ENCODE results near the gene CLDN20. TPM values are rescaled to one million over a fixed set of nuclear protein-coding genes. Genes with fewer than 3 reads are reported as not detected.

Gene CLDN20
- total RNA-seq, 4 donors from 2014 or later = not detected

DNA sequence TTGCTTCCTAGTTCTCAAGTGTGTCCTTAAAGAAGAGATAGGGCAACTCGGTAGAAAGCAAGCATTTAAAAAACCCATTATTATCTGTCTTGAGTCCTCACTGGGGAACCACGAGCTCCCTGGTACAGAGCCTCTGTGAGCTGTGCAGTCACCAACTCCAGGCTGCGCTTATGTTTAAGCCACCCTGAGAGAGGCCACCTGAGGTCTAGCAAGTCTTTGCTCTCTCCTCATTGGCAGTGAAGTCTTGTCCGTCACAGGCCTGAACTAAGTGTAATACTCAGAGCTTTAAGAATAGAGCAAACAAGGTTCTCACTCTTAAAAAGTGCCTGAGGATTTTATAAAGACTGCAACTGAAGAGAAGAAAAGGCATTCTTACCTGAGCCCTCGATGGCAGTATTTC lies 3.9 kb upstream of the CLDN20 start:
- H3K27me3 ChIP-seq = no peaks in the 10 kb centered on the region
- peaks cover 0 to 2% (median 0%) of the 10 kb centered on the region in 4 donors for H3K4me1 ChIP-seq
- H3K27ac ChIP-seq (replicated peaks in 1 of 4) = no peak overlapping the region
- intact Hi-C loops (cut with DNase I) = no loop called here
- no peaks in the 10 kb centered on the region for H3K9me3 ChIP-seq
- 90% methylated on average over 5 of the region's 5 CpGs for WGBS
- H3K36me3 ChIP-seq = peaks cover 6 to 57% (median 28%) of the 10 kb centered on the region in 4 donors
- TF ChIP-seq CTCF (IDR thresholded peaks at IDR 0.05) (no peak), POLR2A (IDR thresholded peaks at IDR 0.05; ENCODE audit: low read depth) (no peak), POLR2AphosphoS5 (IDR thresholded peaks at IDR 0.05) (no peak), EP300 (IDR thresholded peaks at IDR 0.05) (no peak)
- no peak for DNase-seq (ENCODE audit: extremely low spot score)
- H3K4me3 ChIP-seq = no peak overlapping the region

DNA sequence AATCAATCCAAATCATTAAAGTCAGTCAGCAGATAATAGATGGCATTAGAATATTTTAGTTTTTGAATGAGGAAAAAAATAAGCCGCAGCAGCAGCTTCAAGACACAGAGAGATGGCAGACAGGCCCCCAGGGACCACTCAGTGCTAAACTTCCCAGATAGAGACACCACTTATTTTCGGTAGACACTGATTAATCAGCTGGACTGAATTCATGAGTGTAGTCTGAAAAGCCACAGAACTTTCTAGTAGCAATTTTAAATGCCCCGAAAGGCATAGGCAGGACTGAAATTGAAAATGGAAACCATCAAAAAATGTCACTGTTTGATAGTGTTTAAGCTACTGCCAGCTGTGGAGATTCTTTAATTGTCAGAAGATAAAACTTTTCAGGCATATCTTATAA lies 3.1 kb upstream of the CLDN20 start:
- no peak overlapping the region for H3K4me3 ChIP-seq
- H3K27me3 ChIP-seq = no peaks in the 10 kb centered on the region
- 51% methylated on average over 3 of the region's 3 CpGs for WGBS
- intact Hi-C loops (cut with DNase I) = no loop called here
- H3K27ac ChIP-seq (replicated peaks in 1 of 4) = no peak overlapping the region
- TF ChIP-seq POLR2A (IDR thresholded peaks at IDR 0.05; ENCODE audit: low read depth) (no peak), POLR2AphosphoS5 (IDR thresholded peaks at IDR 0.05) (no peak), EP300 (IDR thresholded peaks at IDR 0.05) (no peak), CTCF (IDR thresholded peaks at IDR 0.05) (no peak)
- peaks cover 0 to 4% (median 0%) of the 10 kb centered on the region in 4 donors for H3K4me1 ChIP-seq
- H3K9me3 ChIP-seq = no peaks in the 10 kb centered on the region
- H3K36me3 ChIP-seq = peaks cover 6 to 50% (median 25%) of the 10 kb centered on the region in 4 donors
- DNase-seq (ENCODE audit: extremely low spot score) = no peak

DNA sequence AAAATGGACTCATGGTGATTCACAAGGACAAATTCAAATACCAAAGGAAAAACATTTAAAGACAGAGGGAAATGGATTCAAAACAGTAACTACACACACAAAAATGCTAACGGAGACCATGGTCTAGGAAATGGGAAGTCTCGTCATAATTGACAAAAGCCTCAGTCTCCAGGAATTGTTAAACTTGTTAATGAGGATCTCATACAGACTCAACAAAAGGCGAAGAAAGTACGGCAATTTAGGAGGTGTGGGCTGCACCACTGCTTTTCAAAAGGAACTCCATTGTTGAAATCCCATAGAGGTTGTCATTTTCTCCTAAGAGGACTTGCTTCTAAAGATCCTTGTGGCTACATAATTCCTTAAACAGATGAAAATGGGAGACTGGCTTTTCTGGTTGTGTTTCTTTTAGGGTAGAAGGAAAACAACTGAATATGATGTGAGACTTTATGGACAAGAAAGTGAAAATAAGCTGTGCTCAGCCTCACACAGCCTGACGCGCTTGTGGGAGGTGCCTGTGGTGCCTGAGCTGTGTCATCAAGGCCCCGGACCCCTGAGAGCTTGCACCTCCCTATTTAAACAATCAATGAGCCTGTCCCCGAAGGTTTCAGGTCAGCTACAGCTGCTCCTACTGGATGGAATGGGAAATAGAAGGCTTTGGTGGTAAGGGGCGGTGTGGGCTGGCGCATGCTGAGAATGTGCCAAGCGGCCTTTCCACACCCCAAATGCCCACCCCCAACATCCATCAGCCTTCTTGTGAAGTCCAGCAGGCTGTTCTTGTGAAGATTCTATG lies 2.5 kb upstream of the CLDN20 start:
- Histone ChIP-seq H3K4me1 (peaks cover 0 to 4% (median 0%) of the 10 kb centered on the region in 4 donors), H3K4me3 (no peak overlapping the region), H3K9me3 (no peaks in the 10 kb centered on the region), H3K27me3 (no peaks in the 10 kb centered on the region), H3K36me3 (peaks cover 6 to 43% (median 20%) of the 10 kb centered on the region in 4 donors), H3K27ac (replicated peaks in 1 of 4) (no peak overlapping the region)
- no peak for TF ChIP-seq POLR2AphosphoS5 (IDR thresholded peaks at IDR 0.05)
- TF ChIP-seq EP300 (IDR thresholded peaks at IDR 0.05) = no peak
- no peak for TF ChIP-seq CTCF (IDR thresholded peaks at IDR 0.05)
- TF ChIP-seq POLR2A (IDR thresholded peaks at IDR 0.05; ENCODE audit: low read depth) = no peak
- no peak for DNase-seq (ENCODE audit: extremely low spot score)
- WGBS = 92% methylated on average over 11 of the region's 11 CpGs
- intact Hi-C loops (cut with DNase I) = no loop called here

DNA sequence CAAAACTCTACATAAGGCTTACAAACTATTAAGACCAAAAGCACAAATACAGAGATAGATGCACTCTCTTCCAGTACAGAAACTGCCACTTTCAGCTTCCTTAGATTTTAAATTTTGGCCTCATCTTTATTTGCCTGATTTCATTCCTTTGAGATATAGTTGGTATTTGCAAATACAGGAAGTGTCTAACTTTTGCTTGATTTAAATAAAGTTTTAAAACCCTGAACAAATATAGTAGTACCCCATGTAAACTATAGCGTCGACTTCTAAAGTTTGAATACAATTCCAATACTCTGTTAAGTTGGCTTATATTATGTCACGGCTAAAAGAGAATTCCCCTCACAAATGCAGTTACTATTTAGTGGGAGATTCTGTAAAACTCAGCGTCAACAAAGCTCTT lies 1.2 kb upstream of the CLDN20 start:
- H3K27ac ChIP-seq (replicated peaks in 1 of 4) = no peak overlapping the region
- H3K4me3 ChIP-seq = no peak overlapping the region
- peaks cover 4 to 30% (median 15%) of the 10 kb centered on the region in 4 donors for H3K36me3 ChIP-seq
- TF ChIP-seq EP300 (IDR thresholded peaks at IDR 0.05) (no peak), CTCF (IDR thresholded peaks at IDR 0.05) (no peak), POLR2A (IDR thresholded peaks at IDR 0.05; ENCODE audit: low read depth) (no peak), POLR2AphosphoS5 (IDR thresholded peaks at IDR 0.05) (no peak)
- 96% methylated on average over 4 of the region's 4 CpGs for WGBS
- no peaks in the 10 kb centered on the region for H3K27me3 ChIP-seq
- H3K4me1 ChIP-seq = peaks cover 0 to 4% (median 3%) of the 10 kb centered on the region in 4 donors
- no peak for DNase-seq (ENCODE audit: extremely low spot score)
- H3K9me3 ChIP-seq = no peaks in the 10 kb centered on the region
- intact Hi-C loops (cut with DNase I) = no loop called here
